ENCODE results near the gene PAQR7.

The PAQR7 gene

DNA sequence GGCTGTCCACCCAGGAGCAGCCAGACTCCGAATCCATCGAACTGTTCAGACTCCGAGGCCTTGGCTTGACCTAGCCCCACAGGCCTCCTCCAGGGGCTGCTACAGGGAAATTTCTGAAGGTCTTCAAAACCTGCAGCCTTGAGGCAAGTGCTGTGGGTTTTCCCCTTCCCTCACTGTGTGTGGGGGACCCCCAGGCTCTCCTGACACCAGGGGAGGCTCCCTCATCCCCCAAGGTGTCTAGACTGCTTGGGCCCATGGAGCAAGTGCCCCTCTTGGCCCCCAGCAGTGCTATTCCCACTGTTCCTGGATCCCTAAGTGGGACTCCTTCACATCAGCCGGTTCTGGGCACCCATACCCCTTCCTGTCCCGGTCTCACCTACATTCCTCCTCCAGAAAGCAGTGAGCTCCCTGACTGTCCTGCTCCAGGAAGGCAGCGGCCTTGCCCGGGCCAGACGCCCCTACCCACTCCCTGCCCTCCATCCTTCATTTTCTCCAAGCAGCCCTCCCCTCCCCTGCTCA, 814 bp downstream of the PAQR7 start:
- no peak for DNase-seq (ENCODE audit: low read depth in 3 of 3, low spot score in 1 of 3)

DNA sequence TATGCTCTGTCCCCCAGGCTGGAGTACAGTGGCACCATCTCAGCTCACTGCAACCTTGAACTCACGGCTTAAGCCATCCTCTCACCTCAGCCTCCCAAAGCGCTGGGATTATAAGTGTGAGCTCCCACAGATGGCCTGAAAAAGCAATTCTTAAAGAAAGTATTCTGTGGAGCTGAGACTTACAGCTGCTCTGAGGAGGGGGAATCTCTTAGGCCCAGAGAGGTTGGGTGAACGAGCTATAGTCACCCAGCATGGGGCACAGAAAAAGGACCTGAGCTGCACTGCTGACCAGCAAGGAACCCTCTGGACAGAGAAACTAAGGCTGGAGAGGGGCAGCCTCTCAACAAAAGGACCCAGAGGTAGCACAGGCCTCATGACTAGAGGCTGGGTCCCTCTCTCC, 1.3 kb downstream of the PAQR7 start:
- DNase-seq (ENCODE audit: low read depth in 3 of 3, low spot score in 1 of 3): no peak

DNA sequence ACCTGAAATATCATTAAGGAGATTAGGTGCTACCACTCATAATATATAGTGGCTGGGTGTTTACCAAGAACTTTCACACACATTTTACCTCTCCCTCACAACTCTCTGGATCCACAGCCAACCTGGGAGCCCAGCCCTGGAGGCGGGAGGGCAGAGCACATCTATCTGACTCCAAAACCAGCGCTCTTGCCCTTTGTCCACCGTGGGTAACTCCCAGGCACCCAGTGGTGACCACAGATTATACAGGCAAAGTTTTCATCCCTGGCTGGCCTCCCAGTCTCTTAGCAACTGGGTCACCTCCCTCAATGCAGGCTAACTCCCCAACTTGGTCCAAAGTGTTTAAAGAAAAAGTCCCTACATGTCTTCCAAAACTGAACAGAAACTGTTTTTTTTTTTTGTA, 2.4 kb downstream of the PAQR7 start:
- DNase-seq (ENCODE audit: low read depth in 3 of 3, low spot score in 1 of 3): no peak

DNA sequence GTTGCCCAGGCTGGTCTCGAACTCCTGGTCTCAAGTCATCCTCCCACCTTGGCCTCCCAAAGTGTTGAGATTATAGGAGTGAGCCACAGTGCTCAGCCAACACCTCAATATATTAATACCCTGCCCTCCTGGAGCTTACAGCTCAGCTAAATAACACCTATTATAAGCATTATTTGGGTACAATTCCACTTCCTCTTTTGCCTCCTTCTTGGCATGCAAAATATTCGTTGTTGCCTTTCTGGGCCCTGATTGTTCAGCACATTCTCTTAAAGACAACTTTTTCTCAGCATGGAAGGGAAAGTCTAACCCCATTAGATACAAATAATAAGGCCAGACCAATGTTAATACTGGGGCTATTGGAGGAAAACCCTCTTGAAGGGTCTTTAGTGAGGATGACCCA, 2.8 kb downstream of the PAQR7 start:
- DNase-seq (ENCODE audit: low read depth in 3 of 3, low spot score in 1 of 3): no peak

DNA sequence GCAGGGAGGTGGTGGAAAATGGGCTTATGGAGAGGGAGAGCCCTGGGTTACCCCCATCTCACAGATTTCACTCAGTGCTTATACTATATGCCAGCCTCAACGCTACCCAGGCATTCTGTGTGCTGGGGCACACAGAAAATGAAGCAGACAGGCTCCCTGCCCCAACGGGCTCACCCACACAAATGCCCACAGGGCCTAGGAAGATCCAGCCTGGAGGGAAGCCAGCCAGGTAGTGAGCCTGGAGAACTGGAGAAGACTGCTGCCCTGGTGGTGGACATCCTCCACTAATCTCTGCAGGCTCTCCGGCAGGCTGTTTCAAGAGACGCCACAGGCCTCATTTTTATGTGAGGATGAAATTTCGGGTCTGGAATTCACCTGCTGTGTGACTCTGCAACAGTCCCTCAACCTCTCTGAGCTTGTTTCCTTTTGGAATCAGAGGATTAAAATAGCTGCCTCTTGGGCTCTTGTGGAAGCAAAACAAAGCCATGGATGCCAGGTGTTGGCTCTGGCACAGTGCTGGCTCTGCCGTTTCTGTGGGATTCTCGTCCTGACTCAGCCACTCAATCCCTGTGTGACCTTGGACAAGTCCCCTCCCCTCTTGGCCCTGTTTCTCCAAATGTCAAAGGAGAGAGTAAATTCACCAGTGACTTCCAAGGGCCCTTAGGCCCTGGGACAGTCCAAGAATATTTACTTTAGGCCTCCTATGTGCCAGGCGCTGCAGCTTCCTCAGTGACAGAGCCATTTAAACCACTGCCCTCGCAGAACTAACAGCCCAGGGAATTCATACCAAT, 3.6 kb downstream of the PAQR7 start:
- no peak for DNase-seq (ENCODE audit: low read depth in 3 of 3, low spot score in 1 of 3)

DNA sequence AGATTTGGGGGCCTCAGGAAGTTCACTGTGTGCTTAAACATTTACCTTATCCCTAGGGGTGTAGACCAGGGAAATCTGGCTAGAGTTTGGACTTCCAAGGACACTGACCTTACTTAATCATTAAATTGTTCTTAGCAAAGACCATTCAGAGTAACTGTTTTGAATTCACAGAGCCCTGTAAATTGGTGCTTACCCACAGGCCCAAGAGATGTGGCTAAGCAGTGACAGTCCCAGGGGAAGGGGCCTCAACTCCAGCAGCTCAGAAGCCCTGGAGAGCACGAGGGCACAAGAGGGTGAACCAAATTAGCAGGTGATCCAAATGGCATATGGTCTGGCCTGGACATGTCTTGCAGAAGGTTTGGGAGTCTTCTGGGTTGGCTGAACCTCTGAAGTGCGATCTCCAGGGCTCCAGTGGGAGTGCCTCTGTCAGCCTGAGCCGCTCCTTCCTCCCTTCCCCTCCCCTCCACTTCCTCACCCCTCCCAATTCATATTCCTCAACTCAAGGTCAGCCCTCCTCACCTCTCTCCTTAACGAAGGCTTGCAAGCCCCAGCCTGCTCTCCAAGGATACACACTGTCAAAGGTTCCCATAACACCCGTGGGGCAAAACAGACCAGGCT, 4.3 kb downstream of the PAQR7 start:
- no peak for DNase-seq (ENCODE audit: low read depth in 3 of 3, low spot score in 1 of 3)

DNA sequence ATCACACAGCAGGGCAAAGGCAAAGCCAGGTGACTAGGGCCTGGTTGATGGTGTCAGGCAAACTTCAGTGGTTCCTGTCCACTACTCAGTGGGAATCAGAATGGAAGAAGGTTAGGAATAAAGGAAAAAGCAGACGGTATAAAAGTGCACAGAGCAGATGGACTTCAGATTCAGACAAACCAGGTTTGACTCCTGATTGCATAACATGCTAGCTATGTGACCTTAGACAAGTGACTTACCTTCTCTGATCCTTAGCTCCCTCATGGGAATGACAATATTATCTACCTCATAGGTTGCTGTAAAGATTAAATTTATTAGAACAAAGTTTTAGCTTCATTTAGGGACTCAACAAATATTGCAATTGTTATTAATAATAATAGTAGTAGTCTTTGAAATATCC, 4.9 kb downstream of the PAQR7 start:
- DNase-seq (ENCODE audit: low read depth in 3 of 3, low spot score in 1 of 3): no peak

DNA sequence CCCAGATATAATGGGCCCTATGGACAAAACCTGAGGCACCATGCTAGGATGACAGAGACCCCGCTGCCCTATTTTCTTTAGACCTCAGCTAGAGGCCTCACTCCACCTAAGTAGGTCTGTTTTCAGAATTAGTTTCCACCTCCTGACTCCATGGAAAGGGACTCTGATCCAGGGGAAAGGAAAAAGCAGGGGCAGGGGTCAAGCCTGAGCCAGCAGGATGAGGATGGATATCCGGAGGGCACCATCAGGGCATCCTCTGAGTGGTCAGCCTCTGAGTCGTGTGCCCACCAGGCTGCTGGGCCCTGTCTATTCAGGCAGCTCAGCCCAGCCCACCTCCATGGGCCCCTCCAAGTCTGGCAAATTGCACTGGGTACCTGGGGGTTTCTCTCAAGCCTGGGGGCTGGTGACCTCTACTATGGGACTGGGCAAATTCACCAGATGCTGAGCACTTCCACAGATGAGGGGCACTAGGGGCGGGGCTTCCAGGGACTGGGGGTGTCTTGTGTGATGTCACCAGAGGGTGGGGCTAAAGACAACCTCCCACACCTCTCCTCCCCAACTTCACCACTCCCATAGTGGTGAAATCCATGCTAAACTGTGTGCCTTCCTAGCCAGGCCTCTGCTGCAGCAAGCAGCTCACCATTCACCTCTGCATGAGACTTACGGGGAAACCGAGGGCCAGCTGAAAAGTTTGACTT, 5.5 kb downstream of the PAQR7 start:
- DNase-seq (ENCODE audit: low read depth in 3 of 3, low spot score in 1 of 3): no peak

DNA sequence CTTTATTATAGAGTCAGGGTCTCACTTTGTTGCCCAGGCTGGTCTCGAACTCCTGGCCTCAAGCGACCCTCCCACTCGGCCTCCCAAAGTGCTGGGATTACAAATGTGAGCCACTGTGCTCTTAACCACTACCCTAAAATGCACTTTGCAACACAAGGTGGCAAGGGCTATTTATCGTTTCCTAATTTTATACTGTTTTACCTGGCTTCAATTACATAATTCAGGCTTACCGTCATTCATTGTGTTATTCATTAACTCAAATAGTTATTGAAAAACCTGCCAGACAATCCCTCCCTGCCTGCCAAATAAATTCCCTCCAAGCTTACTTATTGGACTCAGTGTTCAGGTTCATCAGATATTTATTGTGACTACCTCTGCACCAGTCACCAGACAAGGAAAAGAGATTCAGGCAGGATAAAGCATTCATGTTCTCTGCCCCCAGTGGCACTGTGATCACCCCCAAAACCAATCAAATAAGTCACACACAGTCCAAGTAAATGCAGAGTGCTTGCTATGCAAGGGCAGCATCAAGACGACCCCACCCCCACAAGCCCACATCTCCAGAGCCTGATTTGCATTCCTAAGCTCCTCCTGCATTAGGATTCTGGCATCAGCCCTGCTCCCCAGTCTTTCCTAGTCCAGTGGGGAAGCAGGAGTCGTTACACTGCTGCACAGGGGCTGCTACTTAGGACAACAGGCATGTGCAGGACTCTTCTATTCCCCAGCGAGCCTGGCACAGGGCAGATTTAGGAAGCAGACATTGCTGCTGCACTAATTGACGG, 8.1 kb downstream of the PAQR7 start:
- DNase-seq (ENCODE audit: low read depth in 3 of 3, low spot score in 1 of 3): no peak

DNA sequence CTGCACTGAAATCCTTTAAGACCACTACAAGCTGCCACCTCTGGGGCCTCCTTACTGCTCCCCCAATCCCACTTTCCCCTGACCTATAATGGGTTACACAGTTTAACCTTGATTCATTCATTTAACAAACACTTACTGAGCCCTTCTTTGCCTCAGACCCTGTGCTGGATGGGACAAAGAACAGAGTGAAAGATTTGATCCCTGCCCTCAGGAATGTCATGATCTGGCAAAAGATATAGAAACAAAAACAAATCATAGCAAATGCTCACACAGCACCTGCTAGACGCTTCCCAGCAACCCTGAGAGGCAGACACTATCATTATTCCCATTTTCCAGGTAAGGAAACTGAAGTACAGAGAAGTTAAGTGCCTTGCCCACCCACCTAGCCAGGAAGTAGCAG, 9.2 kb downstream of the PAQR7 start:
- no peak for DNase-seq (ENCODE audit: low read depth in 3 of 3, low spot score in 1 of 3)

DNA sequence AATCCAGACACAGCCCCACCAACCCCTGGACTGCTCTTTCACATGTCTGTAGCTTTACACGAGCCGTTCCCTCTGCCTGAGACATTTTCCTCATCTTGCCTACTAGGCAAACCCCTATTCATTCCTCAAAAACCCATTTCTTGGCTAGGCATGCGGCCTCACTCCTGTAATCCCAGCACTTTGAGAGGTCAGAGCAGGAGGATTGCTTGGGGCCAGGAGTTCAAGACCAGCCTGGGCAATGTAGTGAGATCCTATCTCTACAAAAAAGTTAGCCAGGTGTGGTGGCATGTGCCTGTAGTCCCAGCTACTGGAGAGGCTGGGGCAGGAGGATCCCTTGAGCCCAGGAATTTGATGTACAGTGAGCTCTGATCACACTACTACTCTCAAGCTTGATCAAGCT, 11.1 kb downstream of the PAQR7 start:
- DNase-seq (ENCODE audit: low read depth in 3 of 3, low spot score in 1 of 3): no peak

DNA sequence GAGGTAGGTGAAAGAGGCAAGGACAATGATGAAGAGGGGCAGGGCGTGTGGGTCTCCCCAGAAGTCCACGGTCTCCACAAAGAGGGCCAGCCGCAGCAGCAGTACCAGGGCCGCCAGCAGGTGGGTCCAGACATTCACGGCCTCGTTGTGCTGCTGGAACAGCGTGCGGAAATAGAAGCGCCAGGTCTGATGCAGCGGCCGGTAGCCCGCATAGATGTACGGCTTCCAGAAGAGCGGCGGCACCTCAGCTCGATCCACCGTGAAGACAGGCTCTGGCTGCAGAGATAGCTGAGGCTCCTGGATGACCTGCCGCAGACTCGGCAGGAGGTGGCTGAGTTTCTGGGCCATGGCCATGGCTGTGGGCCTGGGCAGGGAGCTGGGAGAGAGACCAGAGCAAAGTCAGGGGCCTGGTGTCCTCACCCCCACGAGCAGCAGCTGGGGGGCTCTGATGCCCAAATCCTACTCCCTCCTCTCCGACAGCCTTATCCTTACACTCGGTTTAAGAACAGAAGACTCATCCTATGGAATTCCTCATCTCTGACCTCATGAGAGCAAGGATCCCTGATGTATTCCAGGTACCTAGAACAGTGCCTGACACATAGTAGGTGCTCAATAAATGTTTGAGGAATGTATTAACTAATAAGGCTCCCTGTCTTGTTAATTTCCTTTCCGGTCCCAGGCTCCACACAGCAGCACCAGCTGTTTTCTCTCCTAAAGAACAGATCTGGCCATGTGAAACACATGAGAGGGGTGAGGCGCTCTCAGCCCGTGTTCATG, 11.8 kb downstream of the PAQR7 start:
- no peak for DNase-seq (ENCODE audit: low read depth in 3 of 3, low spot score in 1 of 3)

DNA sequence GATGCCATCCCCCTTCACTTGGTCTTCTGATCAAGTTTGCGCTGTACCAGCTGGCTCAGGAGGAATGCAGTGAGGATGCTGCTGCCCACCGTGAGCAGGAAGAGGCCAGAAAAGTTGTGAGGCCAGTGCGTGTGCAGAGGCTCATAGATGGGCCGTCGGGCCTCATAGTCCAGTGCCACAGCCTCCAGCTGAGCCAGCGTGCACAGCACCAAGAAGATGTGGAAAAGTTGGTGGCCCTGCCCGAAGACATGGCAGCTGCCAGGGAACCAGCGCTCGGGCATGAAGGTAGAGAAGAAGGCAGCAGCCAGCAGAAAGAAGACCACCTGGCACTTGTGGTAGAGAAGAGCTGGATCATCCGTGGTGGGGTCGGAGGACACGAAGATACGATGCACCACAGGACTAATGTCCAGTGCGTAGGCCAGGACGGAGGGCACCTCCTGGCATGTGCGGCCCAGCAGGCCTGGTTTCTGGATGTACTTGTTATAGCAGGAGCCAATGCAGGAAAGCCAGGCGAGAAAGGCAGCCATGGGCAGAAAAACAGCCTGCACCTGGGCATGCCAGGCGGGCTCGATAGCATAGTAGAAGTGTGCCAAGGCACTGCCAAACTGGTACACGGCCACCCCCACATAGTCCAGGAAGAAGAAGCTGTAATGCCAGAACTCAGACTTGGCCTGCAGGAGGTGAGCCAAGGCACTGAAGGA, 12.6 kb downstream of the PAQR7 start:
- DNase-seq (ENCODE audit: low read depth in 3 of 3, low spot score in 1 of 3): no peak

DNA sequence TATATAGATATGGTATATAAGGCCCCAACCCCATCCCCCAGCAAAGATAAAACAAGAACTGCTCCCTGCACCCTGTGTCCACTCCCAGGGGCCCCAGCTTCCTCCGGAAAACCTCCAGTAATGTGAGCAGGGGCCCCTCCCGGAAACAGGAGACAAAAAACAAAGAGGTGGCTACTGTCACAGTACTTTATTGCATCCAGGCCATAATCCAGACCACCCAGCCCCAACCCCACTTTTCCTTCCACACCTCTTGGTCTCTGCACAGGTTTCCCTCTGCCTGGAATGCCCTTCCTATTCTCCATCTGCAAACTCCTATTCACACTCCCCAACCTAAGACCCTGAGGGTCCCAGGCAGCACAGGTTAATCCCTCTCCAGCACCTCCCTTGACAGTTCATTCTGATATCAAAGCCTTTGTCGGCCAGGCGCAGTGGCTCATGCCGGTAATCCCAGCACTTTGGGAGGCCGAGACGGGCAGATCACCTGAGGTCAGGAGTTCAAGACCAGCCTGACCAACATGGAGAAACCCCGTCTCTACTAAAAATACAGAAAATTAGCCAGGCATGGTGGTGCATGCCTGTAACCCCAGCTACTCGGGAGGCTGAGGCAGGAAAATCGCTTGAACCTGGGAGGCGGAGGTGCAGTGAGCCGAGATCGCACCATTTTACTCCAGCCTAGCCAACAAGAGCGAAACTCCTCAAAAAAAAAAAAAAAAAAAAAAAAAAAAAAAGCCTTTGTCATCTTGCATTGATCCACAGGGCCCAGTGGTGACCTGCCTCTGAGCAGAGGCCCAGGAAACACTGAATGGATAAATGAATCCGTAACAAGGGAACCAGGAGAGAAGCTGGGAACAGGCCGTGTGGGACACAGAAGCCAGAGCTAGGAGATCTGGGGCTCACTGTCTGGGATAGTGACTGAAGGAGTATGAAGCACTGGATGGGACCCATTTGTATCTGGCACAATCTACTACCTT, 13.9 kb downstream of the PAQR7 start:
- no peak for DNase-seq (ENCODE audit: low read depth in 3 of 3, low spot score in 1 of 3)

DNA sequence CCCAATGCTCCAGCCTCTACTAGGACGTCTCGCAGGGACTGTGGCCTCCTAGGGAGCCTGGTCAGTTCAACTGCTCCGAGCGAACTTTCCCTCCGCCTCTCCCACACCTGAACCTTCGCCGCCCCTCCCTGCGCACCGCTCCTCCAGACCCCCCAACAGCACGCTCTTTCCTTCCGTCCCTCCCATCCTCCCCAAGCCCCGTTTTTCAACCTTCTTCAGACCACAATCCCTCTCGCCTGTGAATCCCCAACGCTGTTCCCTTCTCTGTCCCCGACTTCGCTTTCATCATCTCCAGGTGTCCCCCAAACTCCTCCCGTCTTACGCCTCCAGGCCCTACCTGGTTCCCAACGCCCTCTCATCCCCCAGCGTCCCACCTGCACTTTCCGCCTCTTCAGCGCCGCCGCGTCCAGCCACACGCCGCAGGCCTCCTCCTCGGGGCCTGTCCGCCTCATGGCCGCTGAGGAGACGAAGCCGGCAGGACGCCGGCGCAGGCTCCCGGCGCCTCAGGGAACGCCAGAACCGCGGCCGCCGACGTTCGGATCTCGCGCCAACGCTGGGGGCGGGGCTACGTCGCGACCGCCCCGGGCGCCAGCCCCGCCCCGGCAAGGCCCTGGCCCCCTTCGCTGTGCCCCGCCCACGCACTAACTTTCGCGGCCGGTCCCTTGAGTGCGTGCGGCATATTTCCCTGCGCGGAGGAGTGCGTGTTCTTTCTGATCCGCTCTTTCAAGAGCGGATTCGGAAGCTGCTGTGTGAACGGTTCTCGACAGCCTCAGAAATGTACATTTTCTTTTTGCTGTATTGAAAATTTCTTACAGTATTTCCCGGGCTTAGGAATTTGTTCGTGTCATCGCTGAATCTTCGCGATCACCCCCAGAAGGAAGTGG, 16.4 kb downstream of the PAQR7 start, which contains the start of gene AUNIP:
AUNIP (minus strand) TSS at position 552 of the 884 bp plus-strand sequence; CDS start at position 452, 100 bp downstream.
- DNase-seq (ENCODE audit: low read depth in 3 of 3, low spot score in 1 of 3): peak; percentile 77 to 87 (median 78)

DNA sequence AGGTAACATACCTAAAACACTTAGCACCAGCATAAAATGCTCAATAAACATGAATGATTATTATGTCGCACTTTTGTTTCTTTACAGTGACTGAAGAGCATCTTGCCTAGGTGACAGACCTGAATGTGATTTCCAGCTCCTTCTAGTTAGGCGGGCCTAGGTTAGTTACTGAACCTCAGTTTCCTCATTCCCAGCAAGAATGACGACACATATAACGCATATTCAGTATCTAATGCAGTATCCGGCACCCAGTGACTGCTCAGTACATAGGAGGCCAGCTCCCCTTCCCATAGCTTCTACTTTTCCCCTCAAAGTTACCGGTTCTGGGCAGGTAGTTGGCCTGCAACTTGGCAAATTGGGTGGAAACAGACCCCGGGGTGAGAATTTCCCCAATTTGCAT, 17.0 kb downstream of the PAQR7 start:
- DNase-seq (ENCODE audit: low read depth in 3 of 3, low spot score in 1 of 3): no peak

DNA sequence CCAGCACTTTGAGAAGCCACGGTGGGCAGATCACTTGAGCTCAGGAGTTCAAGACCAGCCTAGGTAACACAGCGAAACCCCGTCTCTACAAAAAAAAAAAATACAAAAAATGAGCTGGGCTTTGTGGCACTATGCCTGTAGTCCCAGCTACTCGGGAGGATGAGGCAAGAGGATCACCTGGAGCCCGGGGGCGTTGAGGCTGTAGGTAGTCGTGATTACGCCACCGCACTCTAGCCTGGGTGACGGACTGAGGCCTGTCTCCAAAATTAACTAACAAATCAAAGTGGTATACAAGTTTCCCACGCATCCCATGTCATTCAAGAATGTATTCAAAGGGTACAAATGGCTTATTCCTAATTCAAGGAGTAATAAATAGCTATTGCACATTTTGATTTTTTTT, 18.7 kb downstream of the PAQR7 start:
- DNase-seq (ENCODE audit: low read depth in 3 of 3, low spot score in 1 of 3): no peak

DNA sequence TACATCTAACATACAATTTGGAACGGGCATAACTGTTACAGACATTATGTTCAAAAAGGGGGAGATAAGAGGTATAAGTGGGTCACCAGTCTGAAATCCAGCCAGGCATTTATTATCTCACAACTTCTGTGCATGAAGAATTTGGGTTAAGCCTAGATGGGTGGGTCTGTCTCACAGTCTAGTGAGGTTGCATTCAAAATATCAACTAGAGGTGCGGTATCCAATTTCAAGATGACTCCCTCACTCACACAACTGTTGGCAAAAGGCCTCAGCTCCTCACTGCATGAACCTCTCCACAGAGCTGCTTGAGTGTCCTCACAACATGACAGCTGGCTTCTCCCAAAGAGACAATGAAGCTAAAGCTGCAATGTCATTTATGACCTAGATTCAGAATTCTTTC, 21.0 kb downstream of the PAQR7 start:
- DNase-seq (ENCODE audit: low read depth in 3 of 3, low spot score in 1 of 3): no peak
